ENCODE results near the gene ELMO1.

- no peak for TF ChIP-seq EZH2 (IDR thresholded peaks at IDR 0.05; ENCODE audit: low read length)
- TF ChIP-seq CTCF (optimal IDR thresholded peaks at IDR 0.05 in 1 of 3, IDR thresholded peaks at IDR 0.05 in 1 of 3, conservative IDR thresholded peaks at IDR 0.05 in 1 of 3; ENCODE audit: extremely low read depth in 1 of 3, insufficient read depth in 2 of 3, low read length in 3 of 3) = no peak
Measured at GRCh38 chr7:37409461-37409860, 39.2 kb downstream of the ELMO1 start.

Measured in keratinocyte (primary cell).